ENCODE results near the gene UBAP1. TPM values are rescaled to one million over a fixed set of nuclear protein-coding genes. Genes with fewer than 3 reads are reported as not detected.

Gene UBAP1
- total and polyA plus RNA-seq, 2 experiments from 2014 or later = 17.4 to 20.7 TPM

DNA sequence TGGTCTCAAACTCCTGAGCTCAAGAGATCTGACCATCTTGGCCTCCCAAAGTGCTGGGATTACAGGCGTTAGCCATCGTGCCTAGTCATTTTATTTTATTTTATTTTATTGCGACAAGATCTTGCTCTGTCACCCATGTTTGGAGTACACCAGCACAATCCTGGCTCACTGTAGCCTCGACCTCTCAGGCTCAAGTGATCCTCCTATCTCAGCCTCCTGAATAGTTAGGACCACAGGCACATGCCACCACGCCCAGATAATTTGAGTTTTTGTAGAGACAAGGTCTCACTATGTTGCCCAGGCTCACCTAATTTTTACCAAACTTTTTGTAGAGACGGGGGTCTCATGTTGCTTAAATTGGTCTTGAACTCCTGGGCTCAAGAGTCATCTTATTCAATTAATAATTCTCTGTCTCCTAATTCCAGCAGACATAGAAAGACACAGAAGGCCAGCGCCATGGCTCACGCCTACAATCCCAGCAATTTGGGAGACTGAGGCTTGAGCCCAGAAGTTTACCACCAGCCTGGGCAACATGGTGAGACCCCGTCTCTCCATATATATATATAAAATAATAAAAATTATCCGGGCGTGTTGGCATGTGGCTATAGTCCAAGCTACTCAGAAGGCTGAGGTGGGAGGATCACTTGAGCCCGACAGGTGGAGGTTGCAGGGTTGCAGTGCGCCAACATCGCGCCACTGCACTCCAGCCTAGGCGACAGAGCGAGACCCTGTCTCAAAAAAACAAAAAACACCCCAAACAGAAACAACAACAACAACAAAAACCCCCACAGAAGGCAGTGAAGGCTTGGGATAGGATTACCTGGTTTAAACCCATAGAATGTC lies 1.0 kb upstream of the UBAP1 start:
- H3K4me1 ChIP-seq (ENCODE audit: insufficient read depth) = no peaks in the 10 kb centered on the region
- H3K4me2 ChIP-seq = peak overlapping the region; percentile 84
- H3K4me3 ChIP-seq = peak overlapping the region; percentile 81
- H3K4me1 Mint-ChIP-seq = no peaks in the 10 kb centered on the region
- TF ChIP-seq, protein P1, sequence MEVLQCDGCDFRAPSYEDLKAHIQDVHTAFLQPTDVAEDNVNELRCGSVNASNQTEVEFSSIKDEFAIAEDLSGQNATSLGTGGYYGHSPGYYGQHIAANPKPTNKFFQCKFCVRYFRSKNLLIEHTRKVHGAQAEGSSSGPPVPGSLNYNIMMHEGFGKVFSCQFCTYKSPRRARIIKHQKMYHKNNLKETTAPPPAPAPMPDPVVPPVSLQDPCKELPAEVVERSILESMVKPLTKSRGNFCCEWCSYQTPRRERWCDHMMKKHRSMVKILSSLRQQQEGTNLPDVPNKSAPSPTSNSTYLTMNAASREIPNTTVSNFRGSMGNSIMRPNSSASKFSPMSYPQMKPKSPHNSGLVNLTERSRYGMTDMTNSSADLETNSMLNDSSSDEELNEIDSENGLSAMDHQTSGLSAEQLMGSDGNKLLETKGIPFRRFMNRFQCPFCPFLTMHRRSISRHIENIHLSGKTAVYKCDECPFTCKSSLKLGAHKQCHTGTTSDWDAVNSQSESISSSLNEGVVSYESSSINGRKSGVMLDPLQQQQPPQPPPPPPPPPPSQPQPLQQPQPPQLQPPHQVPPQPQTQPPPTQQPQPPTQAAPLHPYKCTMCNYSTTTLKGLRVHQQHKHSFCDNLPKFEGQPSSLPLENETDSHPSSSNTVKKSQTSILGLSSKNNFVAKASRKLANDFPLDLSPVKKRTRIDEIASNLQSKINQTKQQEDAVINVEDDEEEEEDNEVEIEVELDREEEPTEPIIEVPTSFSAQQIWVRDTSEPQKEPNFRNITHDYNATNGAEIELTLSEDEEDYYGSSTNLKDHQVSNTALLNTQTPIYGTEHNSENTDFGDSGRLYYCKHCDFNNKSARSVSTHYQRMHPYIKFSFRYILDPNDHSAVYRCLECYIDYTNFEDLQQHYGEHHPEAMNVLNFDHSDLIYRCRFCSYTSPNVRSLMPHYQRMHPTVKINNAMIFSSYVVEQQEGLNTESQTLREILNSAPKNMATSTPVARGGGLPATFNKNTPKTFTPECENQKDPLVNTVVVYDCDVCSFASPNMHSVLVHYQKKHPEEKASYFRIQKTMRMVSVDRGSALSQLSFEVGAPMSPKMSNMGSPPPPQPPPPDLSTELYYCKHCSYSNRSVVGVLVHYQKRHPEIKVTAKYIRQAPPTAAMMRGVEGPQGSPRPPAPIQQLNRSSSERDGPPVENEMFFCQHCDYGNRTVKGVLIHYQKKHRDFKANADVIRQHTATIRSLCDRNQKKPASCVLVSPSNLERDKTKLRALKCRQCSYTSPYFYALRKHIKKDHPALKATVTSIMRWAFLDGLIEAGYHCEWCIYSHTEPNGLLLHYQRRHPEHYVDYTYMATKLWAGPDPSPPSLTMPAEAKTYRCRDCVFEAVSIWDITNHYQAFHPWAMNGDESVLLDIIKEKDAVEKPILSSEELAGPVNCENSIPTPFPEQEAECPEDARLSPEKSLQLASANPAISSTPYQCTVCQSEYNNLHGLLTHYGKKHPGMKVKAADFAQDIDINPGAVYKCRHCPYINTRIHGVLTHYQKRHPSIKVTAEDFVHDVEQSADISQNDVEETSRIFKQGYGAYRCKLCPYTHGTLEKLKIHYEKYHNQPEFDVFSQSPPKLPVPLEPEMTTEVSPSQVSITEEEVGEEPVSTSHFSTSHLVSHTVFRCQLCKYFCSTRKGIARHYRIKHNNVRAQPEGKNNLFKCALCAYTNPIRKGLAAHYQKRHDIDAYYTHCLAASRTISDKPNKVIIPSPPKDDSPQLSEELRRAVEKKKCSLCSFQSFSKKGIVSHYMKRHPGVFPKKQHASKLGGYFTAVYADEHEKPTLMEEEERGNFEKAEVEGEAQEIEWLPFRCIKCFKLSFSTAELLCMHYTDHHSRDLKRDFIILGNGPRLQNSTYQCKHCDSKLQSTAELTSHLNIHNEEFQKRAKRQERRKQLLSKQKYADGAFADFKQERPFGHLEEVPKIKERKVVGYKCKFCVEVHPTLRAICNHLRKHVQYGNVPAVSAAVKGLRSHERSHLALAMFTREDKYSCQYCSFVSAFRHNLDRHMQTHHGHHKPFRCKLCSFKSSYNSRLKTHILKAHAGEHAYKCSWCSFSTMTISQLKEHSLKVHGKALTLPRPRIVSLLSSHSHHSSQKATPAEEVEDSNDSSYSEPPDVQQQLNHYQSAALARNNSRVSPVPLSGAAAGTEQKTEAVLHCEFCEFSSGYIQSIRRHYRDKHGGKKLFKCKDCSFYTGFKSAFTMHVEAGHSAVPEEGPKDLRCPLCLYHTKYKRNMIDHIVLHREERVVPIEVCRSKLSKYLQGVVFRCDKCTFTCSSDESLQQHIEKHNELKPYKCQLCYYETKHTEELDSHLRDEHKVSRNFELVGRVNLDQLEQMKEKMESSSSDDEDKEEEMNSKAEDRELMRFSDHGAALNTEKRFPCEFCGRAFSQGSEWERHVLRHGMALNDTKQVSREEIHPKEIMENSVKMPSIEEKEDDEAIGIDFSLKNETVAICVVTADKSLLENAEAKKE (CRISPR knock-in tag; IDR thresholded peaks at IDR 0.05) = no peak
- TF ChIP-seq EZH2phosphoT487 (IDR thresholded peaks at IDR 0.05; ENCODE audit: unreplicated experiment) (no peak), POLR2AphosphoS5 (IDR thresholded peaks at IDR 0.05; ENCODE audit: low read depth) (no peak), ZNF331 (CRISPR knock-in tag; IDR thresholded peaks at IDR 0.05; ENCODE audit: low read depth) (no peak), STAT1 (IDR thresholded peaks at IDR 0.05; ENCODE audit: unreplicated experiment) (no peak), EZH2 (IDR thresholded peaks at IDR 0.05; ENCODE audit: low read depth, unreplicated experiment) (no peak), JUNB (IDR thresholded peaks at IDR 0.05; ENCODE audit: unreplicated experiment) (no peak)
- TF ChIP-seq, protein P2, sequence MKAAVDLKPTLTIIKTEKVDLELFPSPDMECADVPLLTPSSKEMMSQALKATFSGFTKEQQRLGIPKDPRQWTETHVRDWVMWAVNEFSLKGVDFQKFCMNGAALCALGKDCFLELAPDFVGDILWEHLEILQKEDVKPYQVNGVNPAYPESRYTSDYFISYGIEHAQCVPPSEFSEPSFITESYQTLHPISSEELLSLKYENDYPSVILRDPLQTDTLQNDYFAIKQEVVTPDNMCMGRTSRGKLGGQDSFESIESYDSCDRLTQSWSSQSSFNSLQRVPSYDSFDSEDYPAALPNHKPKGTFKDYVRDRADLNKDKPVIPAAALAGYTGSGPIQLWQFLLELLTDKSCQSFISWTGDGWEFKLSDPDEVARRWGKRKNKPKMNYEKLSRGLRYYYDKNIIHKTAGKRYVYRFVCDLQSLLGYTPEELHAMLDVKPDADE (IDR thresholded peaks at IDR 0.05) = no peak
- TF ChIP-seq, protein P3, sequence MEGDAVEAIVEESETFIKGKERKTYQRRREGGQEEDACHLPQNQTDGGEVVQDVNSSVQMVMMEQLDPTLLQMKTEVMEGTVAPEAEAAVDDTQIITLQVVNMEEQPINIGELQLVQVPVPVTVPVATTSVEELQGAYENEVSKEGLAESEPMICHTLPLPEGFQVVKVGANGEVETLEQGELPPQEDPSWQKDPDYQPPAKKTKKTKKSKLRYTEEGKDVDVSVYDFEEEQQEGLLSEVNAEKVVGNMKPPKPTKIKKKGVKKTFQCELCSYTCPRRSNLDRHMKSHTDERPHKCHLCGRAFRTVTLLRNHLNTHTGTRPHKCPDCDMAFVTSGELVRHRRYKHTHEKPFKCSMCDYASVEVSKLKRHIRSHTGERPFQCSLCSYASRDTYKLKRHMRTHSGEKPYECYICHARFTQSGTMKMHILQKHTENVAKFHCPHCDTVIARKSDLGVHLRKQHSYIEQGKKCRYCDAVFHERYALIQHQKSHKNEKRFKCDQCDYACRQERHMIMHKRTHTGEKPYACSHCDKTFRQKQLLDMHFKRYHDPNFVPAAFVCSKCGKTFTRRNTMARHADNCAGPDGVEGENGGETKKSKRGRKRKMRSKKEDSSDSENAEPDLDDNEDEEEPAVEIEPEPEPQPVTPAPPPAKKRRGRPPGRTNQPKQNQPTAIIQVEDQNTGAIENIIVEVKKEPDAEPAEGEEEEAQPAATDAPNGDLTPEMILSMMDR (conservative IDR thresholded peaks at IDR 0.05; ENCODE audit: low read depth in 2 of 2) = no peak
- TF ChIP-seq, protein P4, sequence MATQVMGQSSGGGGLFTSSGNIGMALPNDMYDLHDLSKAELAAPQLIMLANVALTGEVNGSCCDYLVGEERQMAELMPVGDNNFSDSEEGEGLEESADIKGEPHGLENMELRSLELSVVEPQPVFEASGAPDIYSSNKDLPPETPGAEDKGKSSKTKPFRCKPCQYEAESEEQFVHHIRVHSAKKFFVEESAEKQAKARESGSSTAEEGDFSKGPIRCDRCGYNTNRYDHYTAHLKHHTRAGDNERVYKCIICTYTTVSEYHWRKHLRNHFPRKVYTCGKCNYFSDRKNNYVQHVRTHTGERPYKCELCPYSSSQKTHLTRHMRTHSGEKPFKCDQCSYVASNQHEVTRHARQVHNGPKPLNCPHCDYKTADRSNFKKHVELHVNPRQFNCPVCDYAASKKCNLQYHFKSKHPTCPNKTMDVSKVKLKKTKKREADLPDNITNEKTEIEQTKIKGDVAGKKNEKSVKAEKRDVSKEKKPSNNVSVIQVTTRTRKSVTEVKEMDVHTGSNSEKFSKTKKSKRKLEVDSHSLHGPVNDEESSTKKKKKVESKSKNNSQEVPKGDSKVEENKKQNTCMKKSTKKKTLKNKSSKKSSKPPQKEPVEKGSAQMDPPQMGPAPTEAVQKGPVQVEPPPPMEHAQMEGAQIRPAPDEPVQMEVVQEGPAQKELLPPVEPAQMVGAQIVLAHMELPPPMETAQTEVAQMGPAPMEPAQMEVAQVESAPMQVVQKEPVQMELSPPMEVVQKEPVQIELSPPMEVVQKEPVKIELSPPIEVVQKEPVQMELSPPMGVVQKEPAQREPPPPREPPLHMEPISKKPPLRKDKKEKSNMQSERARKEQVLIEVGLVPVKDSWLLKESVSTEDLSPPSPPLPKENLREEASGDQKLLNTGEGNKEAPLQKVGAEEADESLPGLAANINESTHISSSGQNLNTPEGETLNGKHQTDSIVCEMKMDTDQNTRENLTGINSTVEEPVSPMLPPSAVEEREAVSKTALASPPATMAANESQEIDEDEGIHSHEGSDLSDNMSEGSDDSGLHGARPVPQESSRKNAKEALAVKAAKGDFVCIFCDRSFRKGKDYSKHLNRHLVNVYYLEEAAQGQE (IDR thresholded peaks at IDR 0.05; ENCODE audit: unreplicated experiment) = no peak
- peaks cover 18% of the 10 kb centered on the region; the same call in 1 of the 2 replicates for H4K20me1 ChIP-seq (replicated peaks; ENCODE audit: insufficient read depth)
- no peaks in the 10 kb centered on the region for H3F3A ChIP-seq (replicated peaks; ENCODE audit: low read depth)
- peaks cover 11% of the 10 kb centered on the region for H3K27me3 Mint-ChIP-seq (ENCODE audit: insufficient read depth, low read depth, poor library complexity)
- no peaks in the 10 kb centered on the region for H3K27me3 ChIP-seq (ENCODE audit: insufficient read depth)
- ATAC-seq (peak; percentile 4), DNase-seq (ENCODE audit: low spot score) (no peak)
- peak overlapping the region; percentile 57 for H2AFZ ChIP-seq
- no peaks in the 10 kb centered on the region for H3K36me3 ChIP-seq (ENCODE audit: insufficient read depth)
- H3K9me2 ChIP-seq (ENCODE audit: insufficient read depth) = no peaks in the 10 kb centered on the region
- H3K27ac Mint-ChIP-seq = peak overlapping the region; percentile 99
- H3K4me3 Mint-ChIP-seq = peak overlapping the region; percentile 96
- peaks cover 43% of the 10 kb centered on the region for H3K79me2 ChIP-seq (replicated peaks; ENCODE audit: insufficient read depth)
- peaks cover 6% of the 10 kb centered on the region; the same call in 2 of the 3 replicates for H3K36me3 Mint-ChIP-seq (ENCODE audit: low read depth)
- H3K27ac ChIP-seq (ENCODE audit: low read depth) = peak overlapping the region; percentile 93
- no peaks in the 10 kb centered on the region for H3K9me3 Mint-ChIP-seq
